Testis (tissue), 5 donors: ENCODE results near the gene OR2L8. TPM values are rescaled to one million over a fixed set of nuclear protein-coding genes. Genes with fewer than 3 reads are reported as not detected.

ENCODE experiments used
- DNase-seq: peaks from one replicate; pipeline ENCODE4 v3.0.0-alpha.2; 2019
- H3K27ac ChIP-seq, 2 donors: fragments of 200-600 bp; sonication (generic); one replicate each; pipeline ENCODE4 v1.5.1; 2019
- H3K27me3 ChIP-seq: fragments of 200-600 bp; sonication (generic); one replicate; pipeline ENCODE4 v1.5.1; 2019
- H3K36me3 ChIP-seq: fragments of 200-600 bp; sonication (generic); one replicate; pipeline ENCODE4 v1.5.1; 2017; ENCODE audit warnings: low read depth; ENCODE audit errors: missing control alignments
- H3K4me1 ChIP-seq: fragments of 200-600 bp; sonication (generic); one replicate; pipeline ENCODE4 v1.5.1; 2019
- H3K4me3 ChIP-seq, 2 donors: fragments of 200-600 bp; sonication (generic); one replicate each; pipeline ENCODE4 v1.5.1; 2017 to 2019
- H3K9me3 ChIP-seq: fragments of 200-600 bp; sonication (generic); one replicate; pipeline ENCODE4 v1.5.1; 2017
- POLR2A ChIP-seq: fragments of 450-650 bp; IDR thresholded peaks from one replicate; pipeline ENCODE4 v1.6.1; 2017; ENCODE audit warnings: antibody characterized with exemption, mild to moderate bottlenecking, moderate library complexity
- WGBS, 2 donors: methylation state at CpG; one replicate each; pipeline ENCODE4 v1.1.5; 2018; 5-methylcytosine and 5-hydroxymethylcytosine counted together
- intact Hi-C: fragments of 100-400 bp; cut with DNase I; formaldehyde crosslinking; loops from one replicate; pipeline ENCODE4 v1.15.1; 2023; ENCODE audit warnings: low total_unique reads
- long read RNA-seq, 2 donors: transcript quantifications; one replicate each; lab custom pipeline, GENCODE V29; 2026
- polyA plus RNA-seq: library from polyadenylated mRNA; stranded (reverse); fragments of 350-450 nt; fragmentation: Illumina TruSeq; extraction: RNeasy Lipid Tissue Mini Kit (QIAGEN cat#74804); gene quantifications from one replicate; pipeline ENCODE4 v1.2.3, GENCODE V29; 2014; ENCODE audit warnings: low read depth, low replicate concordance; ENCODE audit not compliant: insufficient read depth
- total RNA-seq, 2 donors: library from RNA; depleted of rRNA; stranded (reverse); fragments of >200 nt; gene quantifications; one replicate each; pipeline ENCODE4 v1.2.3, GENCODE V29; 2016
- TF ChIP-seq, protein P1 (sequence below), 3 experiments: fragments of 450-650 bp in 2 of 3; fragments of 200-600 bp in 1 of 3; sonication (generic) in 1 of 3; IDR thresholded peaks; one replicate each; pipeline ENCODE4 v1.5.1; 2016 to 2019; ENCODE audit warnings: antibody characterized with exemption in 3 of 3, mild to moderate bottlenecking in 2 of 3, moderate library complexity in 1 of 3

Gene OR2L8, protein sequence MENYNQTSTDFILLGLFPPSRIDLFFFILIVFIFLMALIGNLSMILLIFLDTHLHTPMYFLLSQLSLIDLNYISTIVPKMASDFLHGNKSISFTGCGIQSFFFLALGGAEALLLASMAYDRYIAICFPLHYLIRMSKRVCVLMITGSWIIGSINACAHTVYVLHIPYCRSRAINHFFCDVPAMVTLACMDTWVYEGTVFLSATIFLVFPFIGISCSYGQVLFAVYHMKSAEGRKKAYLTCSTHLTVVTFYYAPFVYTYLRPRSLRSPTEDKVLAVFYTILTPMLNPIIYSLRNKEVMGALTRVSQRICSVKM
- total RNA-seq (under 1 TPM; 0.43 to 0.87 TPM), polyA plus RNA-seq (not detected)
- long read RNA-seq, donor 1, result 0 reads
- long read RNA-seq, donor 2, result 0 reads

DNA sequence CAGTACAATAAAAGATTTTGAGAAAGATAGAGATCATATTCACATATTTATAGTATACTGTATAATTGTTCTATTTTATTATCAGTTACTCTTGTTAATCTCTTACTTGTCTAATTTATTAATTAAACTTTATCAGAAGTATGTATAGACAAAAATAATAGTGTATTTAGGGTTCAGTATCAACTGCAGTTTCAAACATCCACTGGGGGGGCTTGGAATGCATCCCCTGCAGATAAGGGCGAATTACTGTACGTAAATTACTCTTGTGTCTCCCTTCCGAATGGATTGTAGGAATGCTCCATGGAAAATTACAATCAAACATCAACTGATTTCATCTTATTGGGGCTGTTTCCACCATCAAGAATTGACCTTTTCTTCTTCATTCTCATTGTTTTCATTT lies at the start of gene OR2L8:
TSS of gene OR2L8 (plus strand) at position 301 of the 400 bp plus-strand sequence. CDS start at position 301, 0 bp downstream.
- 85 to 90% methylated on average over 3 of the region's 3 CpGs for WGBS, 2 donors
- Histone ChIP-seq H3K4me1 (no peaks in the 10 kb centered on the region), H3K27ac (no peak within 1 kb of the TSS), H3K36me3 (no peaks in the 10 kb centered on the region), H3K27me3 (no peaks in the 10 kb centered on the region), H3K9me3 (no peaks in the 10 kb centered on the region), H3K4me3 (no peak within 1 kb of the TSS)
- DNase-seq, result no peak
- intact Hi-C loops, result no loop called here
- TF ChIP-seq POLR2A, result no peak
- TF ChIP-seq, protein P1, sequence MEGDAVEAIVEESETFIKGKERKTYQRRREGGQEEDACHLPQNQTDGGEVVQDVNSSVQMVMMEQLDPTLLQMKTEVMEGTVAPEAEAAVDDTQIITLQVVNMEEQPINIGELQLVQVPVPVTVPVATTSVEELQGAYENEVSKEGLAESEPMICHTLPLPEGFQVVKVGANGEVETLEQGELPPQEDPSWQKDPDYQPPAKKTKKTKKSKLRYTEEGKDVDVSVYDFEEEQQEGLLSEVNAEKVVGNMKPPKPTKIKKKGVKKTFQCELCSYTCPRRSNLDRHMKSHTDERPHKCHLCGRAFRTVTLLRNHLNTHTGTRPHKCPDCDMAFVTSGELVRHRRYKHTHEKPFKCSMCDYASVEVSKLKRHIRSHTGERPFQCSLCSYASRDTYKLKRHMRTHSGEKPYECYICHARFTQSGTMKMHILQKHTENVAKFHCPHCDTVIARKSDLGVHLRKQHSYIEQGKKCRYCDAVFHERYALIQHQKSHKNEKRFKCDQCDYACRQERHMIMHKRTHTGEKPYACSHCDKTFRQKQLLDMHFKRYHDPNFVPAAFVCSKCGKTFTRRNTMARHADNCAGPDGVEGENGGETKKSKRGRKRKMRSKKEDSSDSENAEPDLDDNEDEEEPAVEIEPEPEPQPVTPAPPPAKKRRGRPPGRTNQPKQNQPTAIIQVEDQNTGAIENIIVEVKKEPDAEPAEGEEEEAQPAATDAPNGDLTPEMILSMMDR (IDR thresholded peaks at IDR 0.05), result no peak

DNA sequence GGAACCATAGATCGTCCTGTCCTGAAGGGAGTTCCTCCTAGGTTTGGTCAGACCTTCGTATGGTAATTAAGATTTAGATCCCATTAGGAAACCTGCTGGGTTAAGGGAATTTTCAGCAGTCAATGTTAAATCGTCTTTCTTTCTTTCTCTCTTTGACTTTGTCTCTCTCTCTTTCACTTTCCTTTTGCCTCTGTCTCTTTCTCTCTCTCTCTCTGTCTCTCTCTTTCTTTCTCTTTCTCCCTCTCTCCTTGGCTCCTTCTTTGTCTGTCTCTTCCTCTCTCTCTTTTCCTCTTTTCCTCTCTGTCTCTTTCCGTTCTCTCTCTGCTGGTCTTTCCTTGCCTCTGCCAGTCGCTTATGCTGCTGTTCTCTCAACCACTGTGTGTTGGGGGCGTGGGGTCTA lies 44.5 kb upstream of the OR2L8 start:
- Histone ChIP-seq H3K9me3 (no peaks in the 10 kb centered on the region), H3K4me3 (no peak overlapping the region), H3K27ac (no peak overlapping the region), H3K27me3 (no peaks in the 10 kb centered on the region), H3K4me1 (no peaks in the 10 kb centered on the region), H3K36me3 (no peaks in the 10 kb centered on the region)
- WGBS, 2 donors, result 79 to 92% methylated on average over 6 of the region's 6 CpGs
- DNase-seq, result no peak
- intact Hi-C loops, result no loop called here
- TF ChIP-seq POLR2A, result no peak
- TF ChIP-seq, protein P1 (IDR thresholded peaks at IDR 0.05), result no peak

DNA sequence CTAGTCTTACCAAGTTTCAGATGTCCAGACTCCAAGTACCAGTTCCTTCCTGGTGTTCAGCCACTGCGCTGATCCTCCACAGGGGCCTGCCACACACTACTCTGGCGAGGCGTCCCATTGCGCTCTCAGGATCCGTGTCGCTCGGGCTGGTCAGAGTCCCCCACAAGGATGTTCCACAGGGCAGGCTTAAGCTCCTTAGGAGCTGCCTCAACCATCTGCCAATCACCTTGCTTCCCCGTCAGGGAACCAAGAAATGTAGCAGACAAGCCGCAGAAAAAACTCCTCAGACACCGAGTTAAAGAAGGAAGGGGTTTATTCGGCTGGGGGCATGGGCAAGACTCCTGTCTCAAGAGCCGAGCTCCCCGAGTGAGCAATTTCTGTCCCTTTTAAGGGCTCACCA lies 43.5 kb upstream of the OR2L8 start:
- Histone ChIP-seq H3K36me3 (no peaks in the 10 kb centered on the region), H3K4me1 (no peaks in the 10 kb centered on the region), H3K4me3 (no peak overlapping the region), H3K27ac (no peak overlapping the region), H3K27me3 (no peaks in the 10 kb centered on the region), H3K9me3 (no peaks in the 10 kb centered on the region)
- intact Hi-C loops, result no loop called here
- 83 to 92% methylated on average over 11 to 13 of the region's 13 CpGs for WGBS, 2 donors
- DNase-seq, result no peak
- TF ChIP-seq, protein P1 (IDR thresholded peaks at IDR 0.05), result no peak
- TF ChIP-seq POLR2A, result no peak

DNA sequence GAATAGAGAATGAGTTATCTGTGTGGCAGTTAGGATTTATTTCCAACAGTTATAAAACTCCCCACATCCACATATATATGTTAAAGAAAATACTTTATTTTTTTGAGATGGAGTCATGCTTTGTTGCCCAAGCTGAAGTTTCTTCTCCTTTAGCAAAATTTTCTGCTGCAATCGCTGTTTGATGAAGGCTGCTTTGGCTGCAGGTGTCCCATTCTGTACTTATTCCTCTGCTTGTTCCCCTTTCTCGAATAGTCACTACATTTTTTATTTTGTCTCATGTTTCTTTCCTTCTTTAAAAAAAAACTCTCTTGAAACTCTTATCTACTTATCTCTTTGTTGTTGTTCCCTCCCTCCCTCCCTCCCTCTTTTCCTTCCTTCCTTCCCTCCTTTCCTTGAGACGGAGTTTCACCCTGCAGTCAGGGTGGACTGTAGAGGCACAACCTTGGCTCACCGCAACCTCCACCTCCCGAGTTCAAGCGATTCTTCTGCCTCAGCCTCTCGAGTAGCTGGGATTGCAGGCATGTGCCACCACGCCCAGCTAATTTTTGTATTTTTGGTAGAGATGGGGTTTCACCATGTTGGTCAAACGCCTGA lies 42.7 kb upstream of the OR2L8 start:
- WGBS, 2 donors, result 71 to 74% methylated on average over 9 of the region's 9 CpGs
- Histone ChIP-seq H3K27ac (no peak overlapping the region), H3K27me3 (no peaks in the 10 kb centered on the region), H3K9me3 (no peaks in the 10 kb centered on the region), H3K4me1 (no peaks in the 10 kb centered on the region), H3K4me3 (no peak overlapping the region), H3K36me3 (no peaks in the 10 kb centered on the region)
- TF ChIP-seq, protein P1 (IDR thresholded peaks at IDR 0.05), result no peak
- no peak for TF ChIP-seq POLR2A
- intact Hi-C loops, result no loop called here
- no peak for DNase-seq
